Measurements from ENCODE around the gene FICD.

Gene FICD

DNA sequence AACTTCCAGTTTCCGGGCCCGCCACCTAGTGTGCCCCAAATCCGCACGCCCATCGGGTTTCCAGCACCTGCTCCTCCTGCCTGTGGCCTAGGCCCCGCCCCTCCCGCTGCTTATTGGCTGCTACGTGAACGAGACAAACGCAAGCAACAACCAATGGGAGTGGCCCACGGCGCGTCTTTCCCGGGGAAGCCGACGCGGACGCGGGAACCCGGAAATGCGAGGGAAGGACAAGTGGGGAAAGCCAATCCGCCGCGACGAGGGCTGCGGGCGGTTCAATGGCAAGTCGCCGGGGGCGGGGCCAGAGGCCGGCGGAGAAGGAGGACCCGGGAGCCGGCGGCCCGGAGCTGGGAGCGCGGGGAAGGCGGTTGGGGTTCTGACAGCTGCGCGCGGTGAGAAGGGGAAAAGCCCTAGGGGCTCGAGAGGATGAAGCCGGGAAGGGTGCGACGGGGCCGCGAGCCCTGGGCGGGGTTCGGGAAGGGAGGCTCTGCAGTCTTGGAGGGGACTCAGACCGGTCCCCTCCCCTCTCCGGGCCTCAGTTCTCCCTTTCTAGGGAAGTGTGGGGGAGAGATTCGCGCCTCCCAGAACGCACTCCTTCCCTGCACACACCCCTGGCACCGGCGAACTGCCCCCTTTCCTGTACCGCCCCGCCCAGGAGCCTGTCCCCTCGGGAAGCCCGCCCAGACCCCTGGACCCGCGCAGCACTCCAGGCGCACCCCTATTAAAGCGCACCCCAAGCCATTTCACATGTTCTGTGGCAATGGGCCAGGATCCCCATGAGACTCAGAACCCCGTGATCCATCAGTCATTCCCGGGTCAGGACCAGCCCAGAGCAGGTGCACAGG, at the start of gene FICD:
Gene FICD, plus strand, starts transcription at position 305 of the 842 bp plus-strand sequence. CDS start 1,696 bp downstream, outside the sequence.
- H3K36me3 ChIP-seq (ENCODE audit: insufficient read depth, low read length), result peaks cover 22% of the 10 kb centered on the region; the same call in 1 of the 2 replicates
- peak within 1 kb of the TSS; percentile 94 for H3K4me3 ChIP-seq (ENCODE audit: low read depth, low read length, poor library complexity, severe bottlenecking)
- no peaks in the 10 kb centered on the region for H3K27me3 ChIP-seq (ENCODE audit: insufficient read depth, low read length)
- H3F3A ChIP-seq (ENCODE audit: insufficient read depth, low read length), result no peaks in the 10 kb centered on the region
- H2AFZ ChIP-seq (ENCODE audit: low read length), result no peak within 1 kb of the TSS
- no peaks in the 10 kb centered on the region for H4K20me1 ChIP-seq (ENCODE audit: insufficient read depth, low read length)
- H3K4me1 ChIP-seq (ENCODE audit: insufficient read depth, low read length, severe bottlenecking), result peaks cover 18% of the 10 kb centered on the region
- H3K9me3 ChIP-seq (ENCODE audit: low read length), result no peaks in the 10 kb centered on the region
- H3K27ac ChIP-seq (ENCODE audit: low read depth, low read length, poor library complexity, severe bottlenecking), result peak within 1 kb of the TSS; percentile 32
- TF ChIP-seq CTCF (IDR thresholded peaks at IDR 0.05; ENCODE audit: low read length) (no peak), EZH2 (IDR thresholded peaks at IDR 0.05; ENCODE audit: borderline replicate concordance, low read length) (no peak)
- no peaks in the 10 kb centered on the region for H3K9me2 ChIP-seq (ENCODE audit: low read depth, low read length)
- peak within 1 kb of the TSS; percentile 92 for H3K9ac ChIP-seq (ENCODE audit: low read length)
- H3K4me2 ChIP-seq (ENCODE audit: low read length), result peak within 1 kb of the TSS; percentile 97
- H3K79me2 ChIP-seq (ENCODE audit: insufficient read depth, low read length), result no peaks in the 10 kb centered on the region

DNA sequence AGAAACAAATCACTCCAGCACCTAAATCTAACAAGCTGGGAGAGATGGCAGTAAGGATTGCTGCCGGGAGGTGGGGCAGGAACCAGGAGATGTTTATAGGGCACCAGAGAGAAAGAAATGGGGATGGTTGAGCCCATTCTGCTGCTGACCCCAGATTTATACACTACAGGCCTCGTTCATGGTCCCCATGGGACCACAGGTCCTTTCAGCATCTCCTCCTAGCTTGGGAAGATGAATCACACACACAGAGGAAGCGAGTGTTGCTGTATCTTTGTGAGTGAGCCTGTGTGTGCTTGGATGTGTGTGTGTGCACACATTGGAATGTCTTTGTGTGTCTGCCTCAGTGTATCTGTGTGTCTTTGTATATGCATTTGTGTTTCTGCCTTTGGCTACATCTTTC, 49.7 kb upstream of the FICD start:
- H3K9me3 ChIP-seq (ENCODE audit: low read length), result no peaks in the 10 kb centered on the region
- H3K4me3 ChIP-seq (ENCODE audit: low read depth, low read length, poor library complexity, severe bottlenecking), result no peak overlapping the region

GRCh38 chr12:108468196-108468968, 46.7 kb upstream of the FICD start:
- H3K27ac ChIP-seq (ENCODE audit: low read depth, low read length, poor library complexity, severe bottlenecking), result no peak overlapping the region
- H3F3A ChIP-seq (ENCODE audit: insufficient read depth, low read length), result no peaks in the 10 kb centered on the region
- no peaks in the 10 kb centered on the region for H3K4me1 ChIP-seq (ENCODE audit: insufficient read depth, low read length, severe bottlenecking)
- H3K36me3 ChIP-seq (ENCODE audit: insufficient read depth, low read length), result no peaks in the 10 kb centered on the region
- no peak overlapping the region for H3K9ac ChIP-seq (ENCODE audit: low read length)
- no peaks in the 10 kb centered on the region for H3K9me3 ChIP-seq (ENCODE audit: low read length)
- H3K4me2 ChIP-seq (ENCODE audit: low read length), result no peak overlapping the region
- H3K27me3 ChIP-seq (ENCODE audit: insufficient read depth, low read length), result no peaks in the 10 kb centered on the region
- H3K4me3 ChIP-seq (ENCODE audit: low read depth, low read length, poor library complexity, severe bottlenecking), result no peak overlapping the region
- H2AFZ ChIP-seq (ENCODE audit: low read length), result no peak overlapping the region
- no peaks in the 10 kb centered on the region for H3K9me2 ChIP-seq (ENCODE audit: low read depth, low read length)
- no peaks in the 10 kb centered on the region for H3K79me2 ChIP-seq (ENCODE audit: insufficient read depth, low read length)
- TF ChIP-seq EZH2 (IDR thresholded peaks at IDR 0.05; ENCODE audit: borderline replicate concordance, low read length) (no peak), CTCF (IDR thresholded peaks at IDR 0.05; ENCODE audit: low read length) (no peak)
- H4K20me1 ChIP-seq (ENCODE audit: insufficient read depth, low read length), result no peaks in the 10 kb centered on the region

More for the DNA sequence above, 49.7 kb upstream of the FICD start:
- Histone ChIP-seq H2AFZ (ENCODE audit: low read length) (no peak overlapping the region), H3K79me2 (ENCODE audit: insufficient read depth, low read length) (no peaks in the 10 kb centered on the region), H3K27me3 (ENCODE audit: insufficient read depth, low read length) (no peaks in the 10 kb centered on the region), H3K9ac (ENCODE audit: low read length) (no peak overlapping the region), H3K27ac (ENCODE audit: low read depth, low read length, poor library complexity, severe bottlenecking) (no peak overlapping the region), H4K20me1 (ENCODE audit: insufficient read depth, low read length) (no peaks in the 10 kb centered on the region), H3K4me2 (ENCODE audit: low read length) (no peak overlapping the region), H3K36me3 (ENCODE audit: insufficient read depth, low read length) (no peaks in the 10 kb centered on the region), H3K4me1 (ENCODE audit: insufficient read depth, low read length, severe bottlenecking) (no peaks in the 10 kb centered on the region), H3K9me2 (ENCODE audit: low read depth, low read length) (no peaks in the 10 kb centered on the region), H3F3A (ENCODE audit: insufficient read depth, low read length) (no peaks in the 10 kb centered on the region)
- TF ChIP-seq CTCF (IDR thresholded peaks at IDR 0.05; ENCODE audit: low read length), result no peak
- no peak for TF ChIP-seq EZH2 (IDR thresholded peaks at IDR 0.05; ENCODE audit: borderline replicate concordance, low read length)
